HG02642 (cell line): ENCODE results near the gene KRTAP9-9.
"Not testable (repeated sequence)": the region's sequence is repeated elsewhere in the genome, so short reads cannot be mapped to it uniquely, and the experiment has no call there.

ENCODE experiments used
- ATAC-seq: cut with Tn5 transposase; IDR thresholded peaks from one replicate; pipeline ENCODE4 v1.9.1; 2021; ENCODE audit warnings: mild to moderate bottlenecking; ENCODE audit not compliant: unreplicated experiment, poor library complexity

The KRTAP9-9 gene

GRCh38 chr17:41263212-41263611 is 8.0 kb downstream of the KRTAP9-9 start:
- ATAC-seq: no peak

- ATAC-seq: no peak
Observed at GRCh38 chr17:41264599-41264998, 9.4 kb downstream of the KRTAP9-9 start.

DNA sequence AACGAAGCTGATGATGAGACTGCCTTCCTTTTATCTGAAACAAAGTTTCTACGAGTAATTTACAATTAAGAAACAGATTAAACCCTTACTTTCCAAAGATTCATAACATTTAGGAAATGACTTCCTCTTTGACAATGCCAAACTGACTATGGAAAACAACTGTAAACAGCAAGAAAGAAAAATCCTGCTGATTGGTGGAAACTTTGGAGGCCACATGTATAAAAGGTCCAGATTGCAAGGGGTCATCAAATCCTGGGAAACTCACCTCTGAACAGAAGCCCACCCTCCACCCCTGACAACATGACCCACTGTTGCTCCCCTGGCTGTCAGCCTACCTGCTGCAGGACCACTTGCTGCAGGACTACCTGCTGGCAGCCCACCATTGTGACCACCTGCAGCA is 9.9 kb downstream of the KRTAP9-9 start, which contains the start of gene KRTAP9-6:
KRTAP9-6 (plus strand) TSS at position 301 of the 400 bp plus-strand sequence; CDS start at position 301, 0 bp downstream.
- no peak for ATAC-seq

- ATAC-seq: no peak
Observed at GRCh38 chr17:41267711-41268110, 12.5 kb downstream of the KRTAP9-9 start.

- not testable (repeated sequence) for ATAC-seq
Observed at GRCh38 chr17:41271323-41271722, 16.1 kb downstream of the KRTAP9-9 start.

DNA sequence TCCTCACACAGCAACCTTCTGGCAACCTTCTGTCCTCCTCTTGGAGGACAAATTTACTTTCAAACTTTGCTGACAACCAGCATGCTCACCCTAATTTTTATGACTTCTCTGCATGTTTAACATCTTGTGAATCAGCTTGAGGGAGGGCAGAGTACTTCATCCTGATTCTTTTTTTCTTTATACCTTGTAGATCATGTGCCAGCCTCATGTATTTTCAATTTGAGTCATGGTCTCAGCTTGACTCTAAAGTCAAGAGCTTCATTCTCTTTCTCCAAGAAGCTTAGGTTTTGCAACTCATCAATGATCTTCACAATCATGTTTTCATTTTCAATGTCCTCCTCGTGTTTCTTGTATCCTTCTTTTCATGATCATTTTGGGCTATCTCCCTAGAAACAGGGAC is 16.7 kb downstream of the KRTAP9-9 start:
- ATAC-seq: no peak

DNA sequence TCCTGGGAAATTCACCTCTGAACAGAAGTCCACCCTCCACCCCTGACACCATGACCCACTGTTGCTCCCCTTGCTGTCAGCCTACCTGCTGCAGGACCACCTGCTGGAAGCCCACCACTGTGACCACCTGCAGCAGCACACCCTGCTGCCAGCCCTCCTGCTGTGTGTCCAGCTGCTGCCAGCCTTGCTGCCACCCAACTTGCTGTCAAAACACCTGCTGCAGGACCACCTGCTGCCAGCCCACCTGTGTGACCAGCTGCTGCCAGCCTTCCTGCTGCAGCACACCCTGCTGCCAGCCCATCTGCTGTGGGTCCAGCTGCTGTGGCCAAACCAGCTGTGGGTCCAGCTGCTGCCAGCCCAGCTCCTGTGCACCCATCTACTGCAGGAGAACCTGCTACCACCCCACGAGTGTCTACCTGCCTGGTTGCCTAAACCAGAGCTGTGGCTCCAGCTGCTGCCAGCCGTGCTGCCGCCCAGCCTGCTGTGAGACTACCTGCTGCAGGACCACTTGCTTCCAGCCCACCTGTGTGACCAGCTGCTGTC is 20.5 kb downstream of the KRTAP9-9 start, which contains the start of gene KRTAP9-7:
KRTAP9-7 (plus strand) TSS at position 51 of the 543 bp plus-strand sequence; CDS start at position 51, 0 bp downstream.
- not testable (repeated sequence) for ATAC-seq

- no peak for ATAC-seq
Observed at GRCh38 chr17:41278176-41278955, 23.2 kb downstream of the KRTAP9-9 start.

DNA sequence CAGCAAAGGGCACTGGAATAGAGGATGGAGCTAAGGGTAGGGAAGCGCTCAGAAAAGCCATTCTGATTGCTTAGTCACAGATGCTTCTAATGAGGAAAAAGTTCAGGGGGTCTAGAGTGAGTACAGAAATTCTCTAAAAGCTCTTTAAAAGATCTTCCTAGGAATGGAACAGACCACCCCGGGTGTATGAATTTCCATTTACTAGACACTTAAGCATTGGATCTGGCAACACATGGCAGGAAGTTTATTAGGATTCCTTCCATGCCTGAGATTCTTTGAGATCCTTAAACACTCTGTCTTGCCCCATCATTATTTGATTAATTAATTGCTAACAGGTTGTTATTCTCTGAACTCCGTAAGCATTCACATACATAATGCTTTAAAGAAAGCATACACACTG is 28.9 kb downstream of the KRTAP9-9 start:
- no peak for ATAC-seq

- no peak for ATAC-seq
Observed at GRCh38 chr17:41284546-41284945, 29.4 kb downstream of the KRTAP9-9 start.

DNA sequence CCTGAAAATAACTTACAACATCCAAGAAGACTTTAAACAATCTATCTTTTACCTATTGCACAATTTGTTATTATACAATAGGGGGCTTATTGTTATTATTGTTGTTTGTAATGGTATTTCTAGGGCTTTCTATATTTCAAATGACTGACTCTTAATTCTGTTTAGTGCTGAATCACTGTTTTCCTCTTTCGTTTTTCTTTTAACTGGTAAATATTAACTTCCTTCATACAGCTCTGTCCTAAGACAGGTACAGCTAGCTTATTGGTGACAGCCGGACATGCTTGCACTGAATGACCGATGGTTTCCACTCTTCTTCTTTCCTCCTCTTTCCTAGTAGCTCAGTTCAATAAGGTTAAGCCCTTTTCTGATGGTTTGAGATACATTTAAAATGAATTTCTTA is 31.9 kb downstream of the KRTAP9-9 start:
- ATAC-seq: no peak

- ATAC-seq: no peak
Observed at GRCh38 chr17:41294016-41294415, 38.8 kb downstream of the KRTAP9-9 start.

DNA sequence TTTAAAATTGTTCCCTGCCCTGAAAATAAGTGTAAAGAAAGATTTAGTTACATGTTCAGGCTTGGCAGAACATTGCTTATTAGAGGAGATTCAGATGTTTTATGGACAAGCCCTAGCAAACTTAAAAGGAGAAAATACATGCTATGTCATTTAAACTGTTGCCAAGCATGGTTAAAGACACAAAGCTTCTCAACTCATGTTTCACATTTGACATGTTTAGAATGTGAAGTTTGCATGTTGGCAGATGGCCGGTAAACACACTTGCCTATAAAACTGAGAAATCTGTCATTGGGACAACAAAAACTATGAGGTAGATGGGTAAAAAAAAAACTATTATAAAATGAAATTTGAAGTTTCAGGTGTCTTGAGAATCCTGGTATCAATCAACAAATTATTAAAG is 41.7 kb downstream of the KRTAP9-9 start:
- no peak for ATAC-seq

DNA sequence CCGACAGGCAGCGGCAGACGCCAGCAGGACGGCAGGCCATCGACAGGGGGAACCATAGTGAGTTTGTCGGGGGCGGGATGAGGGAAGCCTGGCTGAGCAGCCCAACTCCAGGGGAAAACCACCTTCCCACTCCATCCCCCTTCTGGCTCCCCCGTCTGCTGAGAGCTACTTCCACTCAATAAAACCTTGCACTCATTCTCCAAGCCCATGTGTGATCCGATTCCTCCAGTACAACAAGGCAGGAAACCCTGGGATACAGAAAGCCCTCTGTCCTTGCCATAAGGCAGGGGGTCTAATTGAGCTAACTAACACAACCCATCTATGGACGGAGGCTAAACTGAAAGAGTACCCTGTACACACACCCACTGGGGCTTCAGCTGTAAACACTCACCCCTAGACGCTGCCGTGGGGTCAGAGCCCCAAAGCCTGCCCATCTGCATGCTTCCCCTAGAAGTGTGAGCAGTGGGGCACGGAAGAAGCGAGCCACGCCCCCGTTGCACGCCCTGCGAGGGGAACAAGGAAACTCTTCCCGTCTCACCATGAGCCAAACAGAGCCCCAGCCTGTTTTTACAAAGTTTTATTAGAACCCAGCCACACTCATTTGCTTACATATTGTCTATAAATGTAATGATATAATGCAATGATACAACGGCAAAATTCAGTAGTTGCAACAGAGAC is 43.4 kb downstream of the KRTAP9-9 start:
- ATAC-seq: no peak

GRCh38 chr17:41301204-41301790 is 46.1 kb downstream of the KRTAP9-9 start:
- no peak for ATAC-seq

GRCh38 chr17:41301916-41302901 is 47.0 kb downstream of the KRTAP9-9 start, which contains the start of gene KRTAP29-1:
KRTAP29-1 (minus strand) TSS chr17:41302851; CDS start chr17:41302851, 0 bp downstream.
- no peak for ATAC-seq

DNA sequence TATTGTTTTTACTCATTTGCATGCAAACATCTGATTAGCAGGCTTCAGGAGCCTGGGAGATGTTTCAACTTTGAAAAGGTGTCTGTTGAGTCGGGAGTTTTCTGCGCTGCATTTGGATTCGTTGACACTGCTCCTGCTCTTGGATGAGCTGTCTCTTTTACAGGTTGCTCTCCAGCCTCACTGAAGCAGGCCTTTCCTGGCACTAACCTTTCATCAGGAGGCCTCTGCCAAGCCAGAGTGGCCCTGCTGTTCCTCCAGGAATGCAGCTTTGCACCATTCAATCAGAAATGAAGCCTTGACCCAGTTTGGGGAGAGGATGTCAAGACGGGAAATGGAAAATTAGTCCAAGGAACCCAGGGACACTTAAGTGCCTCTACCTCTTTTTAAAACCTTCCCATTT is 47.8 kb downstream of the KRTAP9-9 start:
- no peak for ATAC-seq

GRCh38 chr17:41304091-41304490 is 48.9 kb downstream of the KRTAP9-9 start:
- no peak for ATAC-seq
